ENCODE results near the gene CCNC. TPM values are rescaled to one million over a fixed set of nuclear protein-coding genes. Genes with fewer than 3 reads are reported as not detected.

CCNC gene
- total RNA-seq, 1 donor from 2014 or later, result 47.4 TPM

- no peak for DNase-seq (ENCODE audit: extremely low spot score in 2 of 2)
- no peak overlapping the region for H3K27ac ChIP-seq
- intact Hi-C loops (cut with DNase I), result no loop called here
- H3K27me3 ChIP-seq, result no peaks in the 10 kb centered on the region
- TF ChIP-seq POLR2A (IDR thresholded peaks at IDR 0.05), result no peak
- no peak for TF ChIP-seq CTCF (IDR thresholded peaks at IDR 0.05)
- TF ChIP-seq POLR2AphosphoS5 (IDR thresholded peaks at IDR 0.05; ENCODE audit: insufficient read depth in 1 of 2, low read depth in 1 of 2), result no peak
- no peaks in the 10 kb centered on the region for H3K4me1 ChIP-seq
- H3K36me3 ChIP-seq, result no peaks in the 10 kb centered on the region
- H3K9me3 ChIP-seq, result no peaks in the 10 kb centered on the region
- H3K4me3 ChIP-seq, result no peak overlapping the region
Measured at GRCh38 chr6:99495466-99495865, 73.0 kb downstream of the CCNC start.

Small RNA genes within 50 kb of the gene (small RNA-seq; reads per million reads assigned to genes)
- not detected for gene RF00019

Other genes starting within 250 kb of the CCNC start
- 6.6 TPM for gene FAXC, start 219.0 kb downstream of the CCNC start, total RNA-seq
- gene COQ3, start 174.5 kb downstream of the CCNC start, total RNA-seq, result 3.7 TPM
- gene PNISR, start 143.4 kb downstream of the CCNC start, total RNA-seq, result 133 TPM
- gene USP45, start 53.2 kb downstream of the CCNC start, total RNA-seq, result 14.0 TPM
- gene PRDM13, start 38.2 kb upstream of the CCNC start, total RNA-seq, result not detected